Activated CD4-positive, alpha-beta T cell treated with anti-CD3 and anti-CD28 coated beads, Interleukin-2, amount 50 U/mL, for 24 hours (primary cell): ENCODE data around the gene SF3A2.

Experiments used
- DNase-seq, 2 donors: peaks; one replicate each; pipeline ENCODE4 v3.0.0-alpha.2; 2020; ENCODE audit warnings: low read depth in 1 of 2, low spot score in 1 of 2

SF3A2 gene

GRCh38 chr19:2239771-2240770 is 3.4 kb downstream of the SF3A2 start:
- DNase-seq, result no peak

- no peak for DNase-seq
Measured at GRCh38 chr19:2240881-2241760, 4.5 kb downstream of the SF3A2 start.

GRCh38 chr19:2242092-2242537 is 5.5 kb downstream of the SF3A2 start:
- DNase-seq, result no peak

GRCh38 chr19:2242816-2243215 is 6.2 kb downstream of the SF3A2 start:
- DNase-seq, result no peak

GRCh38 chr19:2243274-2244124 is 6.9 kb downstream of the SF3A2 start:
- DNase-seq, result no peak

- DNase-seq, result no peak
Measured at GRCh38 chr19:2244125-2244411, 7.4 kb downstream of the SF3A2 start.

- no peak for DNase-seq
Measured at GRCh38 chr19:2244486-2244885, 7.9 kb downstream of the SF3A2 start.

GRCh38 chr19:2245273-2245672 is 8.6 kb downstream of the SF3A2 start:
- DNase-seq, result no peak

- DNase-seq, result no peak
Measured at GRCh38 chr19:2246014-2246620, 9.5 kb downstream of the SF3A2 start.

GRCh38 chr19:2246801-2247361 is 10.3 kb downstream of the SF3A2 start:
- DNase-seq, result no peak

GRCh38 chr19:2247433-2248101 is 10.9 kb downstream of the SF3A2 start:
- no peak for DNase-seq

- no peak for DNase-seq
Measured at GRCh38 chr19:2248136-2249009, 11.7 kb downstream of the SF3A2 start.

GRCh38 chr19:2249010-2249866 is 12.6 kb downstream of the SF3A2 start, which contains the start of gene AMH:
TSS of gene AMH (plus strand) at chr19:2249323. CDS start at chr19:2249333, 10 bp downstream.
- DNase-seq, result no peak

- no peak for DNase-seq
Measured at GRCh38 chr19:2249880-2250765, 13.5 kb downstream of the SF3A2 start.

GRCh38 chr19:2250766-2251105 is 14.1 kb downstream of the SF3A2 start:
- DNase-seq, result no peak

GRCh38 chr19:2251106-2252054 is 14.8 kb downstream of the SF3A2 start:
- no peak for DNase-seq
